Neural progenitor cell (in vitro differentiated cells): ENCODE measurements around the gene PPP2R5D. TPM values are rescaled to one million over a fixed set of nuclear protein-coding genes. Genes with fewer than 3 reads are reported as not detected.

Source experiments
- DNase-seq: peaks from one replicate; pipeline ENCODE4 v3.0.0-alpha.2; 2016; ENCODE audit warnings: low spot score
- H2AFZ ChIP-seq: fragments of 200-600 bp; sonication (generic); replicated peaks from 2 replicates; pipeline ENCODE4 v1.6.1; 2016; ENCODE audit warnings: antibody characterized with exemption
- H3F3A ChIP-seq: fragments of 200-600 bp; sonication (generic); 2 replicates; pipeline ENCODE4 v1.6.1; 2016; ENCODE audit warnings: antibody characterized with exemption, low read depth
- H3K27ac ChIP-seq: fragments of 200-600 bp; sonication (generic); 2 replicates; pipeline ENCODE4 v1.5.1; 2016; ENCODE audit warnings: mild to moderate bottlenecking
- H3K27me3 ChIP-seq: fragments of 200-600 bp; sonication (generic); 2 replicates; pipeline ENCODE4 v1.6.1; 2016; ENCODE audit warnings: mild to moderate bottlenecking, moderate library complexity
- H3K36me3 ChIP-seq: fragments of 200-600 bp; sonication (generic); 2 replicates; pipeline ENCODE4 v1.5.1; 2016
- H3K4me1 ChIP-seq: fragments of 200-600 bp; sonication (generic); 2 replicates; pipeline ENCODE4 v1.6.1; 2016; ENCODE audit warnings: mixed run types
- H3K4me2 ChIP-seq: fragments of 200-600 bp; sonication (generic); 2 replicates; pipeline ENCODE4 v1.6.1; 2016
- H3K4me3 ChIP-seq: fragments of 200-600 bp; sonication (generic); 2 replicates; pipeline ENCODE4 v1.5.1; 2016
- H3K79me2 ChIP-seq: fragments of 200-600 bp; sonication (generic); 2 replicates; pipeline ENCODE4 v1.6.1; 2016; ENCODE audit warnings: low read depth
- H3K9ac ChIP-seq: fragments of 200-600 bp; sonication (generic); 2 replicates; pipeline ENCODE4 v1.6.1; 2016
- H3K9me3 ChIP-seq: fragments of 200-600 bp; sonication (generic); 2 replicates; pipeline ENCODE4 v1.5.1; 2016; ENCODE audit warnings: low read depth
- H4K20me1 ChIP-seq: fragments of 200-600 bp; sonication (generic); 2 replicates; pipeline ENCODE4 v1.6.1; 2016; ENCODE audit warnings: low read depth
- H3K27ac Mint-ChIP-seq: 3 replicates; pipeline ENCODE4 v1.8.0; 2021; ENCODE audit warnings: mixed read lengths
- H3K27me3 Mint-ChIP-seq: 2 replicates; pipeline ENCODE4 v1.8.0; 2022; ENCODE audit warnings: low read depth, mild to moderate bottlenecking, inconsistent platforms, moderate library complexity, mixed read lengths; ENCODE audit not compliant: insufficient read depth
- H3K36me3 Mint-ChIP-seq: 3 replicates; pipeline ENCODE4 v1.8.0; 2021; ENCODE audit warnings: mixed read lengths
- H3K4me1 Mint-ChIP-seq: 3 replicates; pipeline ENCODE4 v1.8.0; 2021; ENCODE audit warnings: mixed read lengths
- H3K4me3 Mint-ChIP-seq: 3 replicates; pipeline ENCODE4 v1.8.0; 2021; ENCODE audit warnings: mild to moderate bottlenecking, moderate library complexity, mixed read lengths
- H3K9me3 Mint-ChIP-seq: 3 replicates; pipeline ENCODE4 v1.8.0; 2020; ENCODE audit warnings: mixed read lengths
- CTCF ChIP-seq: fragments of 200-600 bp; sonication (generic); IDR thresholded peaks from 2 replicates; pipeline ENCODE4 v1.5.1; 2017; ENCODE audit warnings: antibody characterized with exemption, mild to moderate bottlenecking
- EZH2 ChIP-seq: fragments of 200-600 bp; sonication (generic); IDR thresholded peaks from 2 replicates; pipeline ENCODE4 v1.6.1; 2017; ENCODE audit warnings: antibody characterized with exemption, mild to moderate bottlenecking, moderate library complexity
- EZH2phosphoT487 ChIP-seq: fragments of 200-600 bp; sonication (generic); IDR thresholded peaks from 2 replicates; pipeline ENCODE4 v1.6.1; 2017; ENCODE audit warnings: antibody characterized with exemption
- total RNA-seq: library from RNA; depleted of rRNA; stranded (reverse); fragments of >200 nt; gene quantifications from 2 replicates; pipeline ENCODE4 v1.2.3, GENCODE V29; 2015; ENCODE audit warnings: low replicate concordance

Gene PPP2R5D
- total RNA-seq, 1 donor from 2014 or later: 75.0 TPM

- no peaks in the 10 kb centered on the region for H3K79me2 ChIP-seq
- H3F3A ChIP-seq: peaks cover 24% of the 10 kb centered on the region
- peaks cover 36% of the 10 kb centered on the region for H3K36me3 Mint-ChIP-seq
- H3K36me3 ChIP-seq: peaks cover 7% of the 10 kb centered on the region
- H3K9ac ChIP-seq: no peak overlapping the region
- peaks cover 7% of the 10 kb centered on the region for H3K4me1 Mint-ChIP-seq
- TF ChIP-seq EZH2 (no peak), CTCF (no peak), EZH2phosphoT487 (no peak)
- H3K4me1 ChIP-seq: no peaks in the 10 kb centered on the region
- no peak overlapping the region for H3K4me3 ChIP-seq
- no peaks in the 10 kb centered on the region for H3K9me3 Mint-ChIP-seq
- H3K4me3 Mint-ChIP-seq: no peak overlapping the region
- no peaks in the 10 kb centered on the region for H3K9me3 ChIP-seq
- no peak overlapping the region for H3K27ac Mint-ChIP-seq
- peaks cover 11% of the 10 kb centered on the region for H4K20me1 ChIP-seq
- H2AFZ ChIP-seq: no peak overlapping the region
- DNase-seq: no peak
- H3K27me3 ChIP-seq: no peaks in the 10 kb centered on the region
- H3K27ac ChIP-seq: no peak overlapping the region
- H3K27me3 Mint-ChIP-seq: peaks cover 3% of the 10 kb centered on the region
- H3K4me2 ChIP-seq: no peak overlapping the region
These were observed 49.8 kb downstream of the PPP2R5D start for GRCh38 chr6:43034190-43034525.

GRCh38 chr6:43035495-43036194, 51.3 kb downstream of the PPP2R5D start:
- no peak overlapping the region for H3K4me2 ChIP-seq
- H3K9me3 Mint-ChIP-seq: no peaks in the 10 kb centered on the region
- no peak overlapping the region for H3K4me3 ChIP-seq
- no peak overlapping the region for H3K4me3 Mint-ChIP-seq
- H3K27ac ChIP-seq: no peak overlapping the region
- no peaks in the 10 kb centered on the region for H3K27me3 ChIP-seq
- peaks cover 34% of the 10 kb centered on the region for H3K36me3 Mint-ChIP-seq
- H3K79me2 ChIP-seq: no peaks in the 10 kb centered on the region
- no peak for DNase-seq
- H3K36me3 ChIP-seq: no peaks in the 10 kb centered on the region
- H2AFZ ChIP-seq: no peak overlapping the region
- no peak overlapping the region for H3K27ac Mint-ChIP-seq
- H3K27me3 Mint-ChIP-seq: peaks cover 5% of the 10 kb centered on the region
- peaks cover 11% of the 10 kb centered on the region for H4K20me1 ChIP-seq
- no peaks in the 10 kb centered on the region for H3K4me1 ChIP-seq
- H3K4me1 Mint-ChIP-seq: peaks cover 7% of the 10 kb centered on the region
- no peak for TF ChIP-seq EZH2phosphoT487
- TF ChIP-seq CTCF: no peak
- no peak for TF ChIP-seq EZH2
- no peak overlapping the region for H3K9ac ChIP-seq
- H3K9me3 ChIP-seq: no peaks in the 10 kb centered on the region
- peaks cover 23% of the 10 kb centered on the region for H3F3A ChIP-seq

- peaks cover 36% of the 10 kb centered on the region for H3K36me3 Mint-ChIP-seq
- DNase-seq: no peak
- H3K79me2 ChIP-seq: no peaks in the 10 kb centered on the region
- no peak overlapping the region for H3K4me3 Mint-ChIP-seq
- no peak overlapping the region for H3K4me2 ChIP-seq
- no peak overlapping the region for H3K9ac ChIP-seq
- no peaks in the 10 kb centered on the region for H3K36me3 ChIP-seq
- no peak overlapping the region for H3K27ac ChIP-seq
- TF ChIP-seq EZH2phosphoT487 (no peak), CTCF (no peak)
- H3K27ac Mint-ChIP-seq: no peak overlapping the region
- no peak overlapping the region for H2AFZ ChIP-seq
- no peaks in the 10 kb centered on the region for H3K4me1 ChIP-seq
- H3F3A ChIP-seq: peaks cover 16% of the 10 kb centered on the region
- peaks cover 5% of the 10 kb centered on the region for H3K27me3 Mint-ChIP-seq
- H3K4me1 Mint-ChIP-seq: peaks cover 7% of the 10 kb centered on the region
- H3K27me3 ChIP-seq: no peaks in the 10 kb centered on the region
- no peaks in the 10 kb centered on the region for H3K9me3 Mint-ChIP-seq
- H4K20me1 ChIP-seq: peaks cover 11% of the 10 kb centered on the region
- H3K9me3 ChIP-seq: no peaks in the 10 kb centered on the region
- H3K4me3 ChIP-seq: no peak overlapping the region
These were observed 52.3 kb downstream of the PPP2R5D start for GRCh38 chr6:43036712-43037111.
